HepG2 (cell line): ENCODE results near the gene PDZD2. TPM values are rescaled to one million over a fixed set of nuclear protein-coding genes. Genes with fewer than 3 reads are reported as not detected.

ENCODE experiments used
- ATAC-seq: fragments of 200-7000 bp; cut with Tn5 transposase; 3 replicates; pipeline ENCODE4 v1.9.1; 2020; ENCODE audit warnings: mild to moderate bottlenecking, moderate library complexity
- BruUV-seq: library from RNA; stranded (reverse); fragments of 400-500 nt; replicated peaks from 2 replicates; lab custom pipeline; 2021; lab: Mats Ljungman, UMichigan
- CTCF ChIA-PET: fragments of 300-600 bp; formaldehyde crosslinking; extraction: SDS; loops from one replicate; lab custom pipeline; 2021; ENCODE audit warnings: low total read pairs, inconsistent platforms, low intra/inter-chr PET ratio; lab: Yijun Ruan, JAX
- POLR2A ChIA-PET: fragments of 350-600 bp; sonication (Branson Sonifier 250); formaldehyde crosslinking; loops from one replicate; lab custom pipeline; 2020; ENCODE audit warnings: antibody characterized with exemption, inconsistent platforms; lab: Yijun Ruan, JAX
- DNase-seq: peaks from one replicate; pipeline ENCODE4 v3.0.0-alpha.2; 2015; ENCODE audit warnings: low spot score
- FAIRE-seq: peaks from 3 replicates; lab custom pipeline; 2011; peaks lifted over from hg19 to GRCh38; lab: Jason Lieb, UNC
- H2AFZ ChIP-seq: one replicate; pipeline ENCODE4 v1.6.1; 2011; ENCODE audit warnings: low read length, inconsistent platforms
- H3K27ac ChIP-seq: fragments of 300-600 bp; 3 replicates; pipeline ENCODE4 v1.8.0; 2011; ENCODE audit warnings: mixed run types, mild to moderate bottlenecking, mixed read lengths, low read length, inconsistent platforms; ENCODE audit not compliant: insufficient read depth; ENCODE audit errors: extremely low read length
- H3K27me3 ChIP-seq, 2 experiments: fragments of 200-600 bp in 1 of 2; 2 replicates in 1 of 2; 3 replicates in 1 of 2; pipeline versions ENCODE4 v1.6.0 to v1.8.0; 2011; ENCODE audit warnings: low read length in 2 of 2, mild to moderate bottlenecking in 2 of 2, moderate library complexity in 2 of 2, inconsistent platforms in 1 of 2; ENCODE audit not compliant: insufficient read depth in 2 of 2, control insufficient read depth in 1 of 2
- H3K36me3 ChIP-seq, 2 experiments: fragments of 200-600 bp in 1 of 2; replicated peaks in 1 of 2; 2 replicates in 1 of 2; 3 replicates in 1 of 2; pipeline versions ENCODE4 v1.5.1 to v1.8.0; 2011; ENCODE audit warnings: low read length in 2 of 2, inconsistent platforms in 1 of 2; ENCODE audit not compliant: insufficient read depth in 2 of 2, control insufficient read depth in 1 of 2
- H3K4me1 ChIP-seq: 2 replicates; pipeline ENCODE4 v1.5.1; 2012; ENCODE audit warnings: low read length, inconsistent platforms; ENCODE audit not compliant: insufficient read depth
- H3K4me2 ChIP-seq: 2 replicates; pipeline ENCODE4 v1.6.0; 2011; ENCODE audit warnings: low read depth, low read length, inconsistent platforms
- H3K4me3 ChIP-seq, 3 experiments: fragments of 200-600 bp in 1 of 3; sonication (generic), shearing (Covaris generic) in 1 of 3; replicated peaks in 1 of 3; 2 replicates each; pipeline ENCODE4 v1.5.1; 2011 to 2016; ENCODE audit warnings: low read length in 3 of 3, inconsistent platforms in 2 of 3, low read depth in 2 of 3, mild to moderate bottlenecking in 2 of 3, control low read depth in 1 of 3, mixed read lengths in 1 of 3; ENCODE audit not compliant: insufficient read depth in 1 of 3
- H3K79me2 ChIP-seq: one replicate; pipeline ENCODE4 v1.6.1; 2011; ENCODE audit warnings: low read length, inconsistent platforms; ENCODE audit not compliant: insufficient read depth
- H3K9ac ChIP-seq: 2 replicates; pipeline ENCODE4 v1.6.0; 2011; ENCODE audit warnings: mild to moderate bottlenecking, low read depth, low read length, inconsistent platforms; ENCODE audit not compliant: insufficient read depth
- H3K9me3 ChIP-seq: 2 replicates; pipeline ENCODE4 v1.5.1; 2012; ENCODE audit warnings: mild to moderate bottlenecking, low read length
- H4K20me1 ChIP-seq: 2 replicates; pipeline ENCODE4 v1.6.0; 2011; ENCODE audit warnings: inconsistent platforms, mild to moderate bottlenecking, low read length, moderate library complexity; ENCODE audit not compliant: insufficient read depth
- BRCA1 ChIP-seq: sonication (generic); formaldehyde crosslinking; IDR thresholded peaks from 2 replicates; pipeline ENCODE4 v1.4.0; 2020; ENCODE audit warnings: missing genetic modification reagents
- CEBPG ChIP-seq: IDR thresholded peaks from 2 replicates; pipeline ENCODE4 v1.6.1; 2016
- CEBPZ ChIP-seq: IDR thresholded peaks from 2 replicates; pipeline ENCODE4 v1.6.1; 2012; ENCODE audit warnings: low read length, improper control_type of control experiment
- CHD4 ChIP-seq: fragments of 200-600 bp; sonication (generic); IDR thresholded peaks from 2 replicates; pipeline ENCODE4 v1.7.0; 2017; ENCODE audit warnings: mild to moderate bottlenecking, low read length, borderline replicate concordance
- ELF1 ChIP-seq: sonication (generic); formaldehyde crosslinking; IDR thresholded peaks from 2 replicates; pipeline ENCODE4 v1.4.0; 2020; ENCODE audit warnings: missing genetic modification reagents
- FOXK1 ChIP-seq: sonication (generic); formaldehyde crosslinking; IDR thresholded peaks from 2 replicates; pipeline ENCODE4 v1.4.0; 2020; ENCODE audit warnings: low read depth, missing genetic modification reagents, borderline replicate concordance
- HOXD1 ChIP-seq: sonication (generic); formaldehyde crosslinking; IDR thresholded peaks from 2 replicates; pipeline ENCODE4 v1.5.0; 2020; ENCODE audit warnings: missing genetic modification reagents
- MAFG ChIP-seq: sonication (generic); formaldehyde crosslinking; IDR thresholded peaks from 2 replicates; pipeline ENCODE4 v1.5.1; 2020; ENCODE audit warnings: mild to moderate bottlenecking, missing genetic modification reagents
- NONO ChIP-seq, 2 experiments: fragments of 450-650 bp in 1 of 2; sonication (generic) in 1 of 2; formaldehyde crosslinking in 1 of 2; IDR thresholded peaks in 1 of 2; conservative IDR thresholded peaks in 1 of 2; 2 replicates each; pipeline versions ENCODE4 v1.6.1 to v1.8.0; 2017 to 2022; ENCODE audit warnings: mild to moderate bottlenecking in 1 of 2, missing genetic modification reagents in 1 of 2, moderate library complexity in 1 of 2
- NPAS2 ChIP-seq: sonication (generic); formaldehyde crosslinking; IDR thresholded peaks from 2 replicates; pipeline ENCODE4 v1.8.0; 2022; ENCODE audit warnings: mild to moderate bottlenecking, missing genetic modification reagents, borderline replicate concordance
- ZBED4 ChIP-seq: sonication (generic); formaldehyde crosslinking; IDR thresholded peaks from 2 replicates; pipeline ENCODE4 v1.4.0; 2020; ENCODE audit warnings: missing genetic modification reagents, borderline replicate concordance
- ZFP36L2 ChIP-seq: sonication (generic); formaldehyde crosslinking; IDR thresholded peaks from 2 replicates; pipeline ENCODE4 v1.4.0; 2020; ENCODE audit warnings: missing genetic modification reagents
- WGBS: methylation state at CpG from one replicate; pipeline ENCODE4 v1.1.6; 2017; ENCODE audit warnings: low lambda C conversion rate; 5-methylcytosine and 5-hydroxymethylcytosine counted together
- in situ Hi-C: cut with HindIII; loops from 2 replicates; pipeline ENCODE4 v1.10.0; 2017; ENCODE audit warnings: low pct_unique_long_range_greater_than_20kb; ENCODE audit not compliant: extremely low pct_ligation_motif_present
- intact Hi-C: fragments of 100-400 bp; cut with micrococcal nuclease; formaldehyde crosslinking; loops from one replicate; pipeline ENCODE4 v1.10.0; 2022; ENCODE audit not compliant: unreplicated experiment
- polyA plus RNA-seq, 8 experiments: library from polyadenylated mRNA; depleted of rRNA in 3 of 8; stranded (reverse) in 7 of 8; unstranded in 1 of 8; fragments of >200 nt; fragmentation: Illumina TruSeq in 4 of 8; extraction: Trizol in 4 of 8; gene quantifications; 2 replicates each; pipeline versions ENCODE4 v1.2.1 to v1.2.3, GENCODE V29; 2011 to 2016; ENCODE audit warnings: low read depth in 4 of 8, missing spikeins in 1 of 8, mixed read lengths in 1 of 8; ENCODE audit not compliant: insufficient read depth in 1 of 8
- total RNA-seq, 5 experiments: library from RNA; depleted of rRNA; stranded (reverse); fragments of >200 nt; fragmentation: Illumina TruSeq; extraction: Trizol; gene quantifications; 2 replicates each; pipeline ENCODE4 v1.2.3, GENCODE V29; 2016; ENCODE audit warnings: low read depth in 1 of 5

The PDZD2 gene
- total and polyA plus RNA-seq, 2 of the 13 experiments (the other 11 are each of a cell fraction or from before 2014, with no cell fraction given): 0.04 TPM; not detected in 1

GRCh38 chr5:32150366-32150765 lies 511.4 kb downstream of the PDZD2 start:
- Histone ChIP-seq H3K4me1 (peaks cover 77% of the 10 kb centered on the region), H3K79me2 (peaks cover 99% of the 10 kb centered on the region), H3K36me3 (peaks cover 2 to 6% of the 10 kb centered on the region in 2 experiments; a peak in 3 of 5 replicates), H3K27me3 (no peaks in the 10 kb centered on the region)
- CTCF ChIA-PET: no interaction called here
- TF ChIP-seq HOXD1 (no peak), ZBED4 (CRISPR knock-in tag) (no peak), ELF1 (CRISPR knock-in tag) (no peak), CEBPZ (no peak), ZFP36L2 (CRISPR knock-in tag) (no peak), CEBPG (CRISPR knock-in tag) (no peak), NPAS2 (CRISPR knock-in tag) (no peak), CHD4 (no peak), FOXK1 (CRISPR knock-in tag) (no peak), MAFG (CRISPR knock-in tag) (no peak), NONO (IDR thresholded peaks at IDR 0.05) (no peak), NONO (CRISPR knock-in tag; conservative IDR thresholded peaks at IDR 0.05) (no peak), BRCA1 (CRISPR knock-in tag) (no peak)
- TF ChIP-seq, all 625 proteins: peak for 0
- no peaks in the 10 kb centered on the region for H3K9me3 ChIP-seq
- BruUV-seq: no TSS peak
- no peak overlapping the region for H2AFZ ChIP-seq
- intact Hi-C loops (no loop called here), in situ Hi-C loops (no loop called here)
- no peak overlapping the region for H3K4me2 ChIP-seq
- H3K9ac ChIP-seq: no peak overlapping the region
- DNase-seq (no peak), ATAC-seq (no peak), FAIRE-seq (no peak)
- no peak overlapping the region for H3K4me3 ChIP-seq
- peaks cover 77% of the 10 kb centered on the region for H4K20me1 ChIP-seq
- H3K27ac ChIP-seq: no peak overlapping the region
- POLR2A ChIA-PET: no interaction called here
- 100% methylated on average over 1 of the region's 1 CpG for WGBS
